ENCODE data around the gene POLDIP3.
"Not testable (repeated sequence)": the region's sequence is repeated elsewhere in the genome, so short reads cannot be mapped to it uniquely, and the experiment has no call there.

Gene POLDIP3

GRCh38 chr22:42619261-42620063 is 4.8 kb upstream of the POLDIP3 start:
- no peak for DNase-seq

GRCh38 chr22:42617155-42617983 is 2.7 kb upstream of the POLDIP3 start:
- no peak for DNase-seq

- DNase-seq, result not testable (repeated sequence)
Observed at GRCh38 chr22:42615860-42616175, 1.1 kb upstream of the POLDIP3 start.

GRCh38 chr22:42615092-42615859 is 593 bp upstream of the POLDIP3 start:
- peak; percentile 100 for DNase-seq

GRCh38 chr22:42613872-42614301 is 796 bp downstream of the POLDIP3 start:
- DNase-seq, result no peak

GRCh38 chr22:42612336-42612735 is 2.3 kb downstream of the POLDIP3 start:
- no peak for DNase-seq

- DNase-seq, result no peak
Observed at GRCh38 chr22:42611051-42611450, 3.6 kb downstream of the POLDIP3 start.

GRCh38 chr22:42610186-42610585 is 4.5 kb downstream of the POLDIP3 start:
- DNase-seq, result no peak

- DNase-seq, result peak; percentile 86
Observed at GRCh38 chr22:42608823-42609361, 5.8 kb downstream of the POLDIP3 start.

- DNase-seq, result no peak
Observed at GRCh38 chr22:42608136-42608822, 6.4 kb downstream of the POLDIP3 start.

GRCh38 chr22:42607641-42608040 is 7.0 kb downstream of the POLDIP3 start:
- not testable (repeated sequence) for DNase-seq

GRCh38 chr22:42604403-42604802 is 10.3 kb downstream of the POLDIP3 start:
- peak; percentile 58 for DNase-seq

GRCh38 chr22:42603427-42603826 is 11.3 kb downstream of the POLDIP3 start:
- no peak for DNase-seq

- DNase-seq, result no peak
Observed at GRCh38 chr22:42602470-42602869, 12.2 kb downstream of the POLDIP3 start.

- DNase-seq, result no peak
Observed at GRCh38 chr22:42601879-42602465, 12.7 kb downstream of the POLDIP3 start.

GRCh38 chr22:42596863-42597530 is 17.7 kb downstream of the POLDIP3 start:
- no peak for DNase-seq

- DNase-seq, result no peak
Observed at GRCh38 chr22:42596336-42596735, 18.3 kb downstream of the POLDIP3 start.

GRCh38 chr22:42595434-42595833 is 19.2 kb downstream of the POLDIP3 start:
- DNase-seq, result no peak

GRCh38 chr22:42591987-42592386 is 22.7 kb downstream of the POLDIP3 start:
- DNase-seq, result no peak

GRCh38 chr22:42587588-42588175 is 27.0 kb downstream of the POLDIP3 start:
- DNase-seq, result no peak

- DNase-seq, result no peak
Observed at GRCh38 chr22:42586381-42586780, 28.3 kb downstream of the POLDIP3 start.
